Gastroesophageal sphincter (tissue), 3 donors: ENCODE results near the gene CCDC150.

ENCODE experiments used
- CTCF ChIP-seq, 4 experiments: fragments of 200-600 bp in 2 of 4; fragments of 450-650 bp in 2 of 4; sonication (generic) in 1 of 4; IDR thresholded peaks; one replicate each; pipeline ENCODE4 v1.5.1; 2017 to 2019; ENCODE audit warnings: antibody characterized with exemption in 4 of 4, mild to moderate bottlenecking in 2 of 4, moderate library complexity in 2 of 4
- POLR2AphosphoS5 ChIP-seq: sonication (generic); formaldehyde crosslinking; IDR thresholded peaks from one replicate; pipeline ENCODE4 v1.6.1; 2017; ENCODE audit warnings: antibody characterized with exemption

DNA sequence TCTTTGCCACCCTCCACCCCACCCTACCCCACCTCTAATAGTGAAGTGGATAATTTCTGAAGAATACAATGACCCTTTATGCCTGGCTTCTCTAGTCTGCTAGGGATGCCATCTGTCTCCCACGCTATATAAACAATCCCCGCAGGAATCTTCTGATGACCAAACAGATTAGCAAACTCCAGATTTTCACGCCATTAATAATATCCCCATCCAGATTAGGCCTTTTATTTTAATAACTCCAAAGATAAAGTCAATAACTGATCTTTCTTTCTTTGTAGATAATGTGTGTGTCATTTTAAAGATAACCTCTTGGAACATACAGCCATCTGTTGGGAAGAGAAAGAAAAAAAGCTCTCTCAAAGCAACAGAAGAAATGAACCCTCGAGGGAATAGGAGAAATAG is 47.9 kb upstream of the CCDC150 start:
- TF ChIP-seq CTCF (IDR thresholded peaks at IDR 0.05) (no peak), POLR2AphosphoS5 (no peak)
